CD8-positive, alpha-beta memory T cell (primary cell): ENCODE measurements around the gene ACP6. TPM values are rescaled to one million over a fixed set of nuclear protein-coding genes. Genes with fewer than 3 reads are reported as not detected.
A peak's percentile ranks its signal among the peaks of the same experiment; 100 is the strongest.

Experiments
- CTCF ChIA-PET: fragments of 350-600 bp; sonication (Branson Sonifier 250); formaldehyde crosslinking; loops from one replicate; lab custom pipeline; 2021; ENCODE audit warnings: antibody characterized with exemption; lab: Charles Lee
- POLR2A ChIA-PET: fragments of 350-600 bp; sonication (Branson Sonifier 250); formaldehyde crosslinking; loops from one replicate; lab custom pipeline; 2021; ENCODE audit warnings: antibody characterized with exemption; lab: Charles Lee
- DNase-seq, 5 donors: peaks; one replicate each; pipeline versions ENCODE4 v3.0.0 to v3.0.0-alpha.2; 2020 to 2022; ENCODE audit warnings: mixed read lengths in 1 of 5
- H3K27ac ChIP-seq: one replicate; pipeline ENCODE4 v1.7.0; 2013; ENCODE audit warnings: low read depth, mild to moderate bottlenecking, low read length, moderate library complexity
- H3K27me3 ChIP-seq: 2 replicates; pipeline ENCODE4 v1.7.0; 2013; ENCODE audit warnings: low read length, mild to moderate bottlenecking; ENCODE audit not compliant: insufficient read depth, poor library complexity, severe bottlenecking
- H3K36me3 ChIP-seq: 2 replicates; pipeline ENCODE4 v1.7.0; 2013; ENCODE audit warnings: mild to moderate bottlenecking, low read length, moderate library complexity; ENCODE audit not compliant: insufficient read depth
- H3K4me1 ChIP-seq: 2 replicates; pipeline ENCODE4 v1.7.0; 2013; ENCODE audit warnings: mild to moderate bottlenecking, low read length, moderate library complexity; ENCODE audit not compliant: insufficient read depth
- H3K4me3 ChIP-seq: 2 replicates; pipeline ENCODE4 v1.7.0; 2013; ENCODE audit warnings: mild to moderate bottlenecking, low read length
- H3K9me3 ChIP-seq: 2 replicates; pipeline ENCODE4 v1.7.0; 2013; ENCODE audit warnings: mild to moderate bottlenecking, low read length
- H3K27ac Mint-ChIP-seq, 8 donors: one replicate each; pipeline ENCODE4 v1.8.0; 2020 to 2021; ENCODE audit warnings: mixed read lengths in 8 of 8, mild to moderate bottlenecking in 6 of 8, inconsistent platforms in 3 of 8, moderate library complexity in 3 of 8
- H3K27me3 Mint-ChIP-seq, 2 donors: one replicate each; pipeline ENCODE4 v1.8.0; 2020 to 2021; ENCODE audit warnings: mixed read lengths in 2 of 2, mild to moderate bottlenecking in 1 of 2, moderate library complexity in 1 of 2
- H3K36me3 Mint-ChIP-seq, 3 donors: one replicate each; pipeline ENCODE4 v1.8.0; 2020 to 2021; ENCODE audit warnings: mixed read lengths in 3 of 3, inconsistent platforms in 1 of 3, mild to moderate bottlenecking in 1 of 3
- H3K4me1 Mint-ChIP-seq, 3 donors: one replicate each; pipeline ENCODE4 v1.8.0; 2020 to 2021; ENCODE audit warnings: mixed read lengths in 3 of 3, inconsistent platforms in 1 of 3, mild to moderate bottlenecking in 1 of 3
- H3K4me3 Mint-ChIP-seq, 7 donors: one replicate each; pipeline ENCODE4 v1.8.0; 2020 to 2021; ENCODE audit warnings: mixed read lengths in 7 of 7, mild to moderate bottlenecking in 6 of 7, moderate library complexity in 4 of 7, inconsistent platforms in 2 of 7
- H3K9me3 Mint-ChIP-seq, 5 donors: one replicate each; pipeline ENCODE4 v1.8.0; 2020 to 2022; ENCODE audit warnings: mixed read lengths in 5 of 5, mild to moderate bottlenecking in 3 of 5, moderate library complexity in 2 of 5, inconsistent platforms in 1 of 5
- polyA plus RNA-seq: library from polyadenylated mRNA; unstranded; fragments of 300-500 nt; fragmentation: Illumina TruSeq; gene quantifications from one replicate; pipeline ENCODE4 v1.2.3, GENCODE V29; 2021
- total RNA-seq, 2 experiments: library from RNA; stranded (reverse); gene quantifications; one replicate each; pipeline ENCODE4 v1.2.3, GENCODE V29; 2021

The ACP6 gene
- total and polyA plus RNA-seq, 3 experiments from 2014 or later: 5.2 to 14.7 (median 7.5) TPM

GRCh38 chr1:147648933-147649332 lies 21.4 kb downstream of the ACP6 start:
- peaks cover 44 to 50% (median 47%) of the 10 kb centered on the region in 3 donors for H3K4me1 Mint-ChIP-seq
- no peaks in the 10 kb centered on the region for H3K27me3 Mint-ChIP-seq
- H3K27me3 ChIP-seq: no peaks in the 10 kb centered on the region
- H3K27ac ChIP-seq: no peak overlapping the region
- H3K9me3 ChIP-seq: no peaks in the 10 kb centered on the region
- DNase-seq: no peak
- H3K4me3 ChIP-seq: no peak overlapping the region
- H3K27ac Mint-ChIP-seq: peak overlapping the region; percentile 81 to 97 (median 89)
- no peaks in the 10 kb centered on the region for H3K36me3 ChIP-seq
- H3K4me3 Mint-ChIP-seq: peak overlapping the region in 6 of 7 donors; percentile 53 to 92 (median 78)
- peaks cover 0 to 45% (median 11%) of the 10 kb centered on the region in 3 donors for H3K36me3 Mint-ChIP-seq
- ChIA-PET CTCF (interaction anchor here (1.4 to 2.7 kb wide), 4 partner anchors 10 to 51 kb away, joined by 3 to 9 read pairs (median 6); partner anchors contain the start of gene ACP6), POLR2A (interaction anchor here (1.4 kb wide), 1 partner anchor 49 kb away, joined by 3 read pairs; no protein-coding TSS in a partner anchor)
- peaks cover 40% of the 10 kb centered on the region for H3K4me1 ChIP-seq
- no peaks in the 10 kb centered on the region for H3K9me3 Mint-ChIP-seq

DNA sequence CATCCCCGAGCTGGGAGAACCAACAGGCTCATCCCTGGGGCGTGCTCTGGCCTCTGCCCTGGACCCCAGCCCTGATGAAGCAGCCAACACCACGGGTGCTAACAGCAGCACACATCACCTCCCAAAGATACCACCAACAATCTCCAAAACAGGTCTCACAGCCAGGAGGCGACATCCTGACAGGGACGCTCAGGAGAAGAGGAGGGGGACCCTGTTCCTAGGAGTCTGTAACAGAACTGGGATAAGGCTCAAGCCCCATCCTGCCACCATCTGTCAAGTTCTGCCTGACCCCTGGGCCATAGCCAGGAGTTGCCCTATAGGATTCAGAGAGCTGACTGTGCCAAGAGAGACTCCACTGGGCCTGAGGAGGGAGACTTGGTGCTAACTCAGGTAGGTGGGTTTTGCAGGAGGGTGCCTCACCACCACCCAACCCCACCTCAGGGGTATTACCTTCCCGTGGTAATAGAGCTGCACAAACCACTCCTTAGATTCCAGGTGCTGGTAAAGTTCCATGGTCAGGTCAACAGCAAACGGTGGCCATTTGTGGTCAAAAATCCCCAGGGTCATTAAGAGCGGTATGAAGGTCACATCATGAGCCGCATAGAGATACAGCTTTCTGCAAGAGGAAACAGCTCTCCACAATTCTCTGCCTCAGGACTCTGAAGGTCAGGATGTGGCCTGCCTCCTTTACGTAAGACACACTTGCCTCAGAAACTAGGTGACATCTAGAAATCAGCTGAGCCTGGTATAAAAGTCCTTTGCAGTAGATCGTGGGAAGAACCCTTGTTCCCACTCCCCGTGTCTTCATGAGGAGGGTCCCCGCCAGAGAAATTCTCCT lies 22.3 kb downstream of the ACP6 start:
- ChIA-PET CTCF (interaction anchor here (0.9 to 2.7 kb wide), 6 partner anchors 9 to 108 kb away, joined by 3 to 9 read pairs (median 4); partner anchors contain the start of gene ACP6), POLR2A (interaction anchor here (1.4 kb wide), 1 partner anchor 48 kb away, joined by 3 read pairs; no protein-coding TSS in a partner anchor)
- peak overlapping the region; percentile 6 for H3K4me3 ChIP-seq
- peaks cover 44 to 50% (median 47%) of the 10 kb centered on the region in 3 donors for H3K4me1 Mint-ChIP-seq
- H3K27me3 ChIP-seq: no peaks in the 10 kb centered on the region
- no peaks in the 10 kb centered on the region for H3K27me3 Mint-ChIP-seq
- H3K4me3 Mint-ChIP-seq: peak overlapping the region; percentile 46 to 92 (median 72)
- peak in 4 of 5 donors; percentile 31 to 58 (median 52) for DNase-seq
- H3K27ac Mint-ChIP-seq: peak overlapping the region; percentile 81 to 97 (median 89)
- H3K36me3 ChIP-seq: no peaks in the 10 kb centered on the region
- peak overlapping the region; percentile 2 for H3K27ac ChIP-seq
- peaks cover 40% of the 10 kb centered on the region for H3K4me1 ChIP-seq
- no peaks in the 10 kb centered on the region for H3K9me3 ChIP-seq
- no peaks in the 10 kb centered on the region for H3K9me3 Mint-ChIP-seq
- H3K36me3 Mint-ChIP-seq: peaks cover 0 to 47% (median 17%) of the 10 kb centered on the region in 3 donors

GRCh38 chr1:147643974-147644373 lies 26.4 kb downstream of the ACP6 start:
- no peaks in the 10 kb centered on the region for H3K9me3 Mint-ChIP-seq
- peaks cover 0 to 24% (median 20%) of the 10 kb centered on the region in 3 donors for H3K36me3 Mint-ChIP-seq
- no peaks in the 10 kb centered on the region for H3K36me3 ChIP-seq
- CTCF ChIA-PET: interaction anchor here (3.0 kb wide), 1 partner anchor 26 kb away, joined by 10 read pairs; no protein-coding TSS in a partner anchor
- H3K27ac Mint-ChIP-seq: peak overlapping the region in 4 of 8 donors; percentile 11 to 70 (median 56)
- no peaks in the 10 kb centered on the region for H3K27me3 ChIP-seq
- no peaks in the 10 kb centered on the region for H3K9me3 ChIP-seq
- peaks cover 50 to 61% (median 56%) of the 10 kb centered on the region in 3 donors for H3K4me1 Mint-ChIP-seq
- H3K27ac ChIP-seq: no peak overlapping the region
- no peak overlapping the region for H3K4me3 ChIP-seq
- H3K4me3 Mint-ChIP-seq: no peak overlapping the region
- POLR2A ChIA-PET: no interaction called here
- no peaks in the 10 kb centered on the region for H3K27me3 Mint-ChIP-seq
- DNase-seq: no peak
- peaks cover 47% of the 10 kb centered on the region for H3K4me1 ChIP-seq

DNA sequence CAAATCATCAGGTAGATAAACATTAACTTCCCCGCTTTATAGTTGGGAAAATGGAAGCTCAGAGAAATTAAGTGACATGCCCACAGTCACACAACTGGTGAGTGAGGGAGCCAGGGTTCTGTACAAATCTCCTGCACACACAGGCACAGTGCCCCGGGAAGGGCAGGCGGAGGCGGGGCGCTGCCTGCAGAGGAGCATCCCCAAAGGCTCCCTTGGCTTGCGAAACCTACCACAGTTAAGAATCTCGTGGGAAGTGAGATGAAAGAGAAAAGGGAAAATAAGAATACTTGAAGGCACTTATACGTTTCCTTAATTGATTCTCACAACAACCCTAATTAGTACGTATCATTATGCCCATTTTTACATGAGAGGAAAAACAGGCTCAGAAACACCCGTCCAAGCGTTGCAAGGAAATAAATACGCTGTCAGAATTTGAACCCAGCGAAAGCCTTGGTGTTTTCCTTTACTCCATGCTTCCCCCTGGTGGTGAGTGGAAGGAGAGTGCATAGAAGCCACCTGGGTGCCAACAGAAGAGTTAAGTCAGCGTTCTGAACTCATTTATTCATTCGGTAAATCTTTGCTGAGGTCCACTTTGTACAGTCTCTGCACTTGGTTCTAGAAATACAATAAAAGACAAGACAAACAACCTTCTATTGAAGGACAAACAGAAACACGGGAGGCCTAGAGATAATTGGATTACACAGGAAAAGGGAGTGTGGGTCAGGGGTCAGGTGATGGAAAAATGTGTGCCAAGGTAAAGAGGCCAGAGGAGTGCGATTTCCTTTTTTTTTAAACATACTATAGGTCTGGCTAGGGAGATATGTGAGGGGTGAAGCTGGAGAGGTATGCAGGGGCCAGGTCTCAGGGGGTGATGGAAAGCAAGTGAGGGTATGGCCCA lies 28.4 kb downstream of the ACP6 start:
- H3K4me1 ChIP-seq: peaks cover 27% of the 10 kb centered on the region
- POLR2A ChIA-PET: interaction anchor here (0.8 kb wide), 1 partner anchor 9 kb away, joined by 3 read pairs; no protein-coding TSS in a partner anchor
- Mint-ChIP-seq H3K36me3 (peaks cover 0 to 24% (median 20%) of the 10 kb centered on the region in 3 donors), H3K9me3 (no peaks in the 10 kb centered on the region), H3K4me1 (peaks cover 30 to 41% (median 35%) of the 10 kb centered on the region in 3 donors), H3K27me3 (no peaks in the 10 kb centered on the region), H3K27ac (peak overlapping the region in 6 of 8 donors; percentile 9 to 81 (median 74)), H3K4me3 (no peak overlapping the region)
- no peak overlapping the region for H3K27ac ChIP-seq
- H3K36me3 ChIP-seq: no peaks in the 10 kb centered on the region
- peak in 4 of 5 donors; percentile 33 to 64 (median 47) for DNase-seq
- CTCF ChIA-PET: interaction anchor here (0.8 to 3.6 kb wide), 17 partner anchors 10 to 154 kb away, joined by 3 to 28 read pairs (median 4); partner anchors contain the start of gene ACP6
- no peaks in the 10 kb centered on the region for H3K9me3 ChIP-seq
- no peak overlapping the region for H3K4me3 ChIP-seq
- no peaks in the 10 kb centered on the region for H3K27me3 ChIP-seq

DNA sequence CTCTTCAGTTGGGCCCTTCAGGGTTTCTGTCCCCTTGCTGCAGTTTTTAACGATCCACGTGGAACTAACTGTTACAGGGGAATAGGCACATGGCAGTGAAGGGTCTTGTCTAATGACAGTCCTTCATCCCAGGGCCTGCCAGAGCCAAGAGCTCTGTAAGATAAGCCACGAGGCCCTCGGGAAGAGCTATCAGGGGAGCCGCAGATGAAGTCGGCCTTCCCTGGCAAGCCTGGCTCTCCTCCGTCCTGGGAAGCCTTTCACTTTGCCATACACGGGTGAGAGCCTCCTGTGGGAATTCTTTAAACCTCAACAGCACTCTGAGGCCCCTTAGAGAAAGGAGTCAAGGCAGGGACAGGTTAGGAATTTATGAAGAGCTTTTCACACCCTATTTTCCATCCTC lies 29.0 kb downstream of the ACP6 start:
- H3K36me3 ChIP-seq: no peaks in the 10 kb centered on the region
- DNase-seq: no peak
- Mint-ChIP-seq H3K27ac (peak overlapping the region in 2 of 8 donors; percentile 6 to 9), H3K9me3 (no peaks in the 10 kb centered on the region), H3K4me1 (peaks cover 24 to 34% (median 29%) of the 10 kb centered on the region in 3 donors), H3K36me3 (peaks cover 0 to 24% (median 20%) of the 10 kb centered on the region in 3 donors), H3K27me3 (no peaks in the 10 kb centered on the region), H3K4me3 (no peak overlapping the region)
- no peak overlapping the region for H3K27ac ChIP-seq
- no peaks in the 10 kb centered on the region for H3K9me3 ChIP-seq
- ChIA-PET CTCF (interaction anchor here (0.8 to 3.6 kb wide), 17 partner anchors 9 to 154 kb away, joined by 3 to 28 read pairs (median 4); partner anchors contain the start of gene ACP6), POLR2A (no interaction called here)
- H3K4me1 ChIP-seq: peaks cover 20% of the 10 kb centered on the region
- H3K27me3 ChIP-seq: no peaks in the 10 kb centered on the region
- no peak overlapping the region for H3K4me3 ChIP-seq

DNA sequence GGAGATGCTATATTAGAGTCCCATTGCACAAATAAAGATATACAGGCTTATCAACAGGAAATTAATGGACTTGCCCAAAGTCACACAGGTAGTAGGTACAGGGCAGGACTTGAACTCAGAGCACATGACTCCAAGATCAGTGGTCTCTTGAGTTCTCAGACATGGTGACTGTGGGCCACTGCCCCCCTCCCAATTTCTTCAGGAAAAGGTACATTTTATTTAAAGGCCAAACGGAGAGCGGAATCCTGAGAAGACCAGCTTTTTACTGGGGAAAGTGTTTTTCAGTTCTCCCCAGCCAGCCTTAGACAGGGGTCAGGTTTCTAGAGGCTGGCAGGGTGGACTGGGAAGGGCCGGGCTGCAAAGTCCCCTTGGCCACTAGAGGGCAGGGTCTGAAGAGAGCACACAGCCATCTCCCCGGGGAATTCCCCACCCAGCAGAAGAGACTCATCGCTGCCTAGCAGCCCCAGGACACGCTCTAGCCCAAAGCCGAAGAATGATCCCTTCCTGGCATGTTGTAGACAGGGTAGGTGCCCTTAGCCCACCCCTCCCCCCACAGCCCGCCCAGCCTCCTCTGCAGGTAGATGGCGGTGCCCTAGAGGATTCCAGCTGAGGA lies 29.7 kb downstream of the ACP6 start:
- H3K27me3 Mint-ChIP-seq: no peaks in the 10 kb centered on the region
- DNase-seq: peak; percentile 62 to 83 (median 68)
- no peak overlapping the region for H3K27ac ChIP-seq
- no peaks in the 10 kb centered on the region for H3K9me3 ChIP-seq
- H3K9me3 Mint-ChIP-seq: no peaks in the 10 kb centered on the region
- H3K4me1 ChIP-seq: peaks cover 14% of the 10 kb centered on the region
- ChIA-PET CTCF (interaction anchor here (0.6 to 3.6 kb wide), 20 partner anchors 9 to 252 kb away, joined by 3 to 28 read pairs (median 4); partner anchors contain the start of gene ACP6), POLR2A (no interaction called here)
- peak overlapping the region in 2 of 7 donors; percentile 36 to 63 for H3K4me3 Mint-ChIP-seq
- H3K36me3 ChIP-seq: no peaks in the 10 kb centered on the region
- H3K4me3 ChIP-seq: no peak overlapping the region
- no peaks in the 10 kb centered on the region for H3K27me3 ChIP-seq
- H3K4me1 Mint-ChIP-seq: peaks cover 17 to 33% (median 23%) of the 10 kb centered on the region in 3 donors
- H3K36me3 Mint-ChIP-seq: peaks cover 0 to 26% (median 24%) of the 10 kb centered on the region in 3 donors
- peak overlapping the region in 6 of 8 donors; percentile 43 to 88 (median 64) for H3K27ac Mint-ChIP-seq

DNA sequence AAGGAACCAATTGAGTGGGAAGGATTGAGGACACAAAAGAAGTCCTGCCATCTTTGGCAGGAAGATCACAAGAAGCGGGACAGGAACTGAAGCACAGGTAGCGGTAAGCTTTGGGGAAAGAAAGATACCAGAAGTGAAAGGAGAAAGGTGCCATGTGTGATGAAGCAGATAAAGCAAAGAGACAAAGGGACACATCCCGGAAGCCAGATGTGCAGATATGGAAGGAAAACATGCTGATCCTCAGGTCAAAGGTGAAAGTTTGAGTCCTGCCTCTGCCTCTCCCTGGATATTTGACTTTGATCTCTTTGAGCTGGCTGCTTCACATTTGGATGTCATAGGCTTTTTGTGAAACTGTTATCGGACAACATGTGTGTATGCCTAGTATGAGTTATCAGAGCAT lies 34.0 kb downstream of the ACP6 start:
- no peaks in the 10 kb centered on the region for H3K9me3 ChIP-seq
- CTCF ChIA-PET: interaction anchor here (0.9 kb wide), 1 partner anchor 142 kb away, joined by 3 read pairs; no protein-coding TSS in a partner anchor
- Mint-ChIP-seq H3K9me3 (no peaks in the 10 kb centered on the region), H3K4me3 (no peak overlapping the region), H3K4me1 (peaks cover 6 to 14% (median 7%) of the 10 kb centered on the region in 3 donors), H3K36me3 (peaks cover 0 to 15% (median 14%) of the 10 kb centered on the region in 3 donors), H3K27ac (peak overlapping the region in 1 of 8 donors; percentile 89), H3K27me3 (no peaks in the 10 kb centered on the region)
- no peak for DNase-seq
- no peaks in the 10 kb centered on the region for H3K36me3 ChIP-seq
- no peak overlapping the region for H3K4me3 ChIP-seq
- POLR2A ChIA-PET: no interaction called here
- no peak overlapping the region for H3K27ac ChIP-seq
- H3K4me1 ChIP-seq: peaks cover 6% of the 10 kb centered on the region
- H3K27me3 ChIP-seq: no peaks in the 10 kb centered on the region
